AG04450 (cell line): Measurements from ENCODE around the gene PHF23. TPM values are rescaled to one million over a fixed set of nuclear protein-coding genes. Genes with fewer than 3 reads are reported as not detected.

Experiments used
- CTCF ChIA-PET: fragments of 300-600, 350-600 bp; formaldehyde crosslinking; extraction: SDS; loops from one replicate; lab custom pipeline; 2022; ENCODE audit warnings: antibody characterized with exemption, inconsistent platforms; lab: Charles Lee
- POLR2A ChIA-PET: fragments of 350-600 bp; formaldehyde crosslinking; extraction: SDS; loops from one replicate; lab custom pipeline; 2021; ENCODE audit warnings: antibody characterized with exemption, inconsistent platforms; lab: Yijun Ruan, JAX
- DNase-seq: peaks from one replicate; pipeline ENCODE4 v3.0.0-alpha.2; 2011; ENCODE audit warnings: low read depth, low spot score
- H3K27ac ChIP-seq: one replicate; pipeline ENCODE4 v1.5.1; 2012; ENCODE audit warnings: low read depth, low read length, control low read depth
- H3K27me3 ChIP-seq: one replicate; pipeline ENCODE4 v1.6.0; 2012; ENCODE audit warnings: low read length; ENCODE audit not compliant: control insufficient read depth, insufficient read depth
- H3K4me3 ChIP-seq: 2 replicates; pipeline ENCODE4 v1.5.1; 2011; ENCODE audit warnings: mild to moderate bottlenecking, low read depth, low read length, control low read depth
- H3K9me3 ChIP-seq: 2 replicates; pipeline ENCODE4 v1.5.1; 2012; ENCODE audit warnings: low read length; ENCODE audit not compliant: control insufficient read depth, insufficient read depth
- polyA plus RNA-seq: library from polyadenylated mRNA; depleted of rRNA; stranded (reverse); fragments of >200 nt; gene quantifications from 2 replicates; pipeline ENCODE4 v1.2.3, GENCODE V29; 2011
- TF ChIP-seq, protein P1 (sequence below): IDR thresholded peaks from 2 replicates; pipeline ENCODE4 v1.5.1; 2011; ENCODE audit warnings: low read depth, low read length, control low read depth, inconsistent platforms

The PHF23 gene
- polyA plus RNA-seq, 1 experiment, result 56.3 TPM

DNA sequence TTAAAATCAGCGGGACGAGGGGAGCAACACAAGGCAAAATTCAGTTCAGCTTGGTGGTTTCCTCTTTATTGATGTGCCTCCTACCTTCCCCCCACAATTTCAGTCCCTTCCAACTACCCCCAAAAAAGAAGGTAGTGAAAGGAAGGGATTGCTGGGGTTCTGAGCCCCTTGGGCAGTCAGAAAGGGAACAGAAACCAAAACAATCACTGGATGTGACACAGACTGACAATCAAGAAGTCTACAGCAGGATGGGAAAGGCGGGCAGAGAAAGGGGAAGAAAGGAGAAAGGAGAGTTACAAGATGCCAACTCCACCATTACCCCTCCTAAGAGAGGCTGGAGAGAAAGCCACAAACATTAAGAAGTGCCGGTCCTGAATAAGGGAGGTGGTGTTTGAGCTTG, 1.1 kb upstream of the PHF23 start:
- H3K9me3 ChIP-seq, result peaks cover 3% of the 10 kb centered on the region; the same call in 1 of the 2 replicates
- ChIA-PET POLR2A (no interaction called here), CTCF (interaction anchor here (1.0 kb wide), 1 partner anchor 55 kb away, joined by 3 read pairs; no protein-coding TSS in a partner anchor)
- H3K27ac ChIP-seq, result no peak overlapping the region
- no peaks in the 10 kb centered on the region for H3K27me3 ChIP-seq
- no peak for DNase-seq
- TF ChIP-seq, protein P1, sequence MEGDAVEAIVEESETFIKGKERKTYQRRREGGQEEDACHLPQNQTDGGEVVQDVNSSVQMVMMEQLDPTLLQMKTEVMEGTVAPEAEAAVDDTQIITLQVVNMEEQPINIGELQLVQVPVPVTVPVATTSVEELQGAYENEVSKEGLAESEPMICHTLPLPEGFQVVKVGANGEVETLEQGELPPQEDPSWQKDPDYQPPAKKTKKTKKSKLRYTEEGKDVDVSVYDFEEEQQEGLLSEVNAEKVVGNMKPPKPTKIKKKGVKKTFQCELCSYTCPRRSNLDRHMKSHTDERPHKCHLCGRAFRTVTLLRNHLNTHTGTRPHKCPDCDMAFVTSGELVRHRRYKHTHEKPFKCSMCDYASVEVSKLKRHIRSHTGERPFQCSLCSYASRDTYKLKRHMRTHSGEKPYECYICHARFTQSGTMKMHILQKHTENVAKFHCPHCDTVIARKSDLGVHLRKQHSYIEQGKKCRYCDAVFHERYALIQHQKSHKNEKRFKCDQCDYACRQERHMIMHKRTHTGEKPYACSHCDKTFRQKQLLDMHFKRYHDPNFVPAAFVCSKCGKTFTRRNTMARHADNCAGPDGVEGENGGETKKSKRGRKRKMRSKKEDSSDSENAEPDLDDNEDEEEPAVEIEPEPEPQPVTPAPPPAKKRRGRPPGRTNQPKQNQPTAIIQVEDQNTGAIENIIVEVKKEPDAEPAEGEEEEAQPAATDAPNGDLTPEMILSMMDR, result no peak
- peak overlapping the region; percentile 97 for H3K4me3 ChIP-seq

DNA sequence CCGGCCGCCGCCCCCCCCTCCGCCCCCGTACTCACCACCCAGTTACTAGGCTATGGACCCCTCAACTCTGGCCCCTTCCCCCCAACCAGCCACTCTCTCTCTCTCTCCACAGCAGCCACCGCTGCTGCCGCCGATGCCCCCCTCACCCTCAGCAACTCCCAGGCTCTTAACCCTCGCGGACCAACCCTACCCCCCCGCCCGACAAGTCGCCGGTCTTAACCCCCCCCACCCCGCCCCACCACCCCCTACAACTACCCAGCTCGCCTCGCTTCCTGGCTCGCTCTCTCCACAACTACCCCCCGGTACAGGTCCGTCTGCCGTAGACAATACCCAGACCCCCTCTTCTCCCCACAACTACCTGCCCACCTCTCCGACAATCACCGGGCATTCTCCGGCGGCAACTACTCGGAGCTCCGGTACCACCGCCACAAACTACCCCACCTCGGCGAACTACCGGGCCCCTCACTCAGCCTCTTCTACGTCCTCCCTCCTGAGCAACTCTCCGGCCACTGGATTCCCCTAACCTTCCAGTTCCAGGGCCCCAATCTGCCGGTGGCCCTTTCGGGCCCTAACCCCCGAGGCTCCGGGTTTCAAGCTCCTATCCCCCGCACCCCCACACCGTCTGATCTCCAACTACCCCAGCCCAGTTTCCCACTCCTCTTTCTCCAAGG, 702 bp downstream of the PHF23 start:
- DNase-seq, result no peak
- Histone ChIP-seq H3K27me3 (no peaks in the 10 kb centered on the region), H3K4me3 (peak overlapping the region; percentile 93), H3K9me3 (peaks cover 3% of the 10 kb centered on the region; the same call in 1 of the 2 replicates), H3K27ac (peak overlapping the region; percentile 70)
- TF ChIP-seq, protein P1, result no peak
- POLR2A ChIA-PET, result interaction anchor here (0.7 to 1.3 kb wide), 2 partner anchors 16 to 19 kb away, joined by 4 to 5 read pairs; partner anchors contain the start of genes ACADVL and DLG4
- CTCF ChIA-PET, result no interaction called here

DNA sequence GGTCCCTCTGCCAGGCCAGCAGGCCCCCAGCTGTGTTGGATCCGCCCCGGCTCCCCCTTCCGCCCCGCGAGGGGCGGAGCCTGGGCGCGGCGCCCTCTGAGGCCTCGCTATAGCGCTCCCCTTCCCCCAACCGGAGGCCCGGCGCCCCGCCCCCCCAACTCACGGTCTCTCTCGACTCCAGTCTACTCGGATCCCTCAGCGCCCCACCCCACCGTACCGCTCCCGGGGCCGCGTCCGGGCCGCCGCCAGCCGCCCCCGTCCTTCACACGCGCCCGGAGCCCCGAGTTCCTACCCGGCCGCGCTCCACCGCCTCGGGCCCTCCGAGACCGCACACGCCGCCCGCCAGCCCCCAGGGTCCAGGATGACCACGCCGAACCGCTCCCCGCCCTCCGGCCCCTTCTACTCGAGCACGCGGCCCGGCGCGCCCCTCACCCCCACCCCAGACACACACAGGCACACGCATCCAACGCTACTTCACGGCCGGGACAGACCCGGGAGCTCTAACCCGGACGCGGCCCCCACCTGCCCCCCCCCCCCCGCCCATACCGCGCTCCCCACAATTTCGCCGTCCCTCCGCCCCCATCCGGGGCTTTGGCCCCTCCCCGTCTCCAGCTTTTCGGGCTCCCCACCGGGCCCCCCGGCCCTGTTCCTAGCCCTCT, 1.4 kb downstream of the PHF23 start:
- H3K27ac ChIP-seq, result peak overlapping the region; percentile 57
- DNase-seq, result no peak
- ChIA-PET POLR2A (interaction anchor here (0.7 to 1.3 kb wide), 2 partner anchors 16 to 18 kb away, joined by 4 to 5 read pairs; partner anchors contain the start of genes ACADVL and DLG4), CTCF (no interaction called here)
- TF ChIP-seq, protein P1, result no peak
- H3K27me3 ChIP-seq, result no peaks in the 10 kb centered on the region
- H3K9me3 ChIP-seq, result peaks cover 3% of the 10 kb centered on the region; the same call in 1 of the 2 replicates
- peak overlapping the region; percentile 93 for H3K4me3 ChIP-seq

DNA sequence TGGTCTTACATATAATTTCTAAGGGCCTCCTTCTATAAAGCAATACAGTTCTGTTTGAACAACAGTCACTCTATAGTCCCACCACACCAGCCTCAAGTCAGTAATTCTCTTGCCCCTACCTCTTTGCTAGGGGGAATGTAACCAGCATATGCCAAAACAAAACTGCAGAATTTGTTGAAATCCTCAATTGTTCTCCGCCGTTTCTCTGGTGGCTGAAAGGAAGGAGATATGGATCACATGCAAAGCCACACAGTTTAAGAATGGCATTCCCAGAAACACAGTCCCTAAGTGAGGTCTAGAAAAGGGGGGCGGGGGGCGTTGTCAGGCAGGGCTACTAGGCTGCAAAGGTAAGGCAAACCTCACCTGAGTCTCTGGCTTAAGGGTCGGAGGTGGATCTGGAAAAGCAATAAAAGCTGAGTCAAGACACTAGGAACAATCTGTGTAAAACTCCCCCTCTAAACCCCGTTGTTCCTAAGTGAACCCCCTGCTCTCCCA, 1.9 kb downstream of the PHF23 start:
- DNase-seq, result no peak
- peak overlapping the region; percentile 57 for H3K27ac ChIP-seq
- POLR2A ChIA-PET, result no interaction called here
- CTCF ChIA-PET, result interaction anchor here (1.2 kb wide), 1 partner anchor 17 kb away, joined by 4 read pairs; no protein-coding TSS in a partner anchor
- H3K27me3 ChIP-seq, result no peaks in the 10 kb centered on the region
- H3K4me3 ChIP-seq, result peak overlapping the region; percentile 93
- H3K9me3 ChIP-seq, result peaks cover 3% of the 10 kb centered on the region; the same call in 1 of the 2 replicates
- TF ChIP-seq, protein P1, result no peak
